Liver (tissue), 9 donors: ENCODE measurements around the gene CDSN. TPM values are rescaled to one million over a fixed set of nuclear protein-coding genes. Genes with fewer than 3 reads are reported as not detected.

ENCODE experiments used
- DNase-seq: peaks from one replicate; pipeline ENCODE4 v3.0.0-alpha.2; 2017; ENCODE audit warnings: low spot score
- H3K27ac ChIP-seq, 2 donors: one replicate each; pipeline ENCODE4 v1.7.0; 2013; ENCODE audit warnings: inconsistent platforms in 2 of 2, low read length in 2 of 2, control low read depth in 1 of 2, low read depth in 1 of 2, mild to moderate bottlenecking in 1 of 2
- H3K27me3 ChIP-seq, 4 donors: one replicate each; pipeline versions ENCODE4 v1.6.1 to v1.7.0; 2013; ENCODE audit warnings: low read length in 3 of 4, inconsistent platforms in 1 of 4, mild to moderate bottlenecking in 1 of 4, moderate library complexity in 1 of 4; ENCODE audit not compliant: control insufficient read depth in 4 of 4, insufficient read depth in 4 of 4
- H3K36me3 ChIP-seq, 4 donors: one replicate each; pipeline versions ENCODE4 v1.6.1 to v1.7.0; 2013; ENCODE audit warnings: low read length in 3 of 4, mild to moderate bottlenecking in 3 of 4, low read depth in 1 of 4, moderate library complexity in 1 of 4; ENCODE audit not compliant: control insufficient read depth in 4 of 4, insufficient read depth in 3 of 4
- H3K4me1 ChIP-seq, 4 donors: one replicate each; pipeline versions ENCODE4 v1.6.1 to v1.7.0; 2013; ENCODE audit warnings: low read length in 3 of 4, mild to moderate bottlenecking in 3 of 4, moderate library complexity in 1 of 4; ENCODE audit not compliant: control insufficient read depth in 4 of 4, insufficient read depth in 4 of 4
- H3K4me3 ChIP-seq, 3 donors: one replicate each; pipeline versions ENCODE4 v1.6.1 to v1.7.0; 2013; ENCODE audit warnings: low read length in 3 of 3, control low read depth in 1 of 3, low read depth in 1 of 3, mild to moderate bottlenecking in 1 of 3
- H3K9ac ChIP-seq, 2 donors: one replicate each; pipeline ENCODE4 v1.7.0; 2013; ENCODE audit warnings: low read length in 2 of 2, mild to moderate bottlenecking in 2 of 2, moderate library complexity in 2 of 2, control low read depth in 1 of 2, low read depth in 1 of 2
- H3K9me3 ChIP-seq, 4 donors: one replicate each; pipeline versions ENCODE4 v1.6.1 to v1.7.0; 2013; ENCODE audit warnings: low read length in 3 of 4; ENCODE audit not compliant: control insufficient read depth in 4 of 4
- ATF3 ChIP-seq: IDR thresholded peaks from 2 replicates; pipeline ENCODE4 v1.6.1; 2016; ENCODE audit warnings: antibody characterized with exemption
- CTCF ChIP-seq: fragments of 150-350 bp; IDR thresholded peaks from 2 replicates; pipeline ENCODE4 v1.5.1; 2017; ENCODE audit warnings: improper control_type of control experiment, low read depth, low read length; ENCODE audit not compliant: missing input control
- EGR1 ChIP-seq, 2 donors: IDR thresholded peaks; 2 replicates each; pipeline ENCODE4 v1.6.1; 2016 to 2018; ENCODE audit warnings: antibody characterized with exemption in 2 of 2, low read depth in 2 of 2
- FOXA2 ChIP-seq: IDR thresholded peaks from 2 replicates; pipeline ENCODE4 v1.6.1; 2016; ENCODE audit warnings: antibody characterized with exemption
- GABPA ChIP-seq, 2 donors: IDR thresholded peaks in 1 of 2; conservative IDR thresholded peaks in 1 of 2; 2 replicates each; pipeline ENCODE4 v1.6.1; 2016; ENCODE audit warnings: antibody characterized with exemption in 2 of 2, mild to moderate bottlenecking in 1 of 2, moderate library complexity in 1 of 2
- HNF4A ChIP-seq, 2 donors: conservative IDR thresholded peaks; 2 replicates each; pipeline ENCODE4 v1.6.1; 2016; ENCODE audit warnings: antibody characterized with exemption in 2 of 2, mild to moderate bottlenecking in 2 of 2
- HNF4G ChIP-seq: IDR thresholded peaks from 2 replicates; pipeline ENCODE4 v1.6.1; 2016; ENCODE audit warnings: antibody characterized with exemption
- MAX ChIP-seq: IDR thresholded peaks from 2 replicates; pipeline ENCODE4 v1.6.1; 2016; ENCODE audit warnings: antibody characterized with exemption
- NR2F2 ChIP-seq: IDR thresholded peaks from 2 replicates; pipeline ENCODE4 v1.6.1; 2016; ENCODE audit warnings: antibody characterized with exemption
- RAD21 ChIP-seq, 2 donors: IDR thresholded peaks; 2 replicates each; pipeline ENCODE4 v1.6.1; 2016; ENCODE audit warnings: antibody characterized with exemption in 2 of 2, mild to moderate bottlenecking in 2 of 2
- RXRA ChIP-seq, 2 donors: IDR thresholded peaks; 2 replicates each; pipeline ENCODE4 v1.6.1; 2017 to 2018; ENCODE audit warnings: antibody characterized with exemption in 2 of 2, mild to moderate bottlenecking in 1 of 2
- TAF1 ChIP-seq: conservative IDR thresholded peaks from 2 replicates; pipeline ENCODE4 v1.6.1; 2016; ENCODE audit warnings: antibody characterized with exemption, mild to moderate bottlenecking
- YY1 ChIP-seq: IDR thresholded peaks from 2 replicates; pipeline ENCODE4 v1.6.1; 2016; ENCODE audit warnings: antibody characterized with exemption, mild to moderate bottlenecking
- ZBTB33 ChIP-seq: IDR thresholded peaks from 2 replicates; pipeline ENCODE4 v1.6.1; 2016; ENCODE audit warnings: antibody characterized with exemption
- WGBS: extraction: QIAGEN DNeasy Blood & Tissue Kit; methylation state at CpG from one replicate; pipeline ENCODE4 v1.1.7; 2013; 5-methylcytosine and 5-hydroxymethylcytosine counted together
- polyA plus RNA-seq, 2 donors: library from polyadenylated mRNA; stranded (reverse) in 1 of 2; unstranded in 1 of 2; fragments of 200-250 nt in 1 of 2; fragments of >200 nt in 1 of 2; fragmentation: Nextera tagmentation in 1 of 2; extraction: Ambion mirVana in 1 of 2; gene quantifications; one replicate each; pipeline versions ENCODE4 v1.2.1 to v1.2.3, GENCODE V29; 2013 to 2015
- total RNA-seq, 2 donors: library from RNA; depleted of rRNA; stranded (reverse); fragments of >200 nt; gene quantifications; one replicate each; pipeline ENCODE4 v1.2.3, GENCODE V29; 2014
- donor health status: healthy.
- donor health status: healthy.
- donor health status: healthy.
- donor health status: healthy.
- donor health status: healthy.

The CDSN gene
- total and polyA plus RNA-seq, 4 donors = not detected

- DNase-seq = no peak
- H3K27ac ChIP-seq = no peak overlapping the region
Measured at GRCh38 chr6:31162463-31163165, 42.4 kb upstream of the CDSN start.

GRCh38 chr6:31161216-31162126, 41.2 kb upstream of the CDSN start:
- no peak for TF ChIP-seq RAD21 (IDR thresholded peaks at IDR 0.05)
- no peaks in the 10 kb centered on the region for H3K9me3 ChIP-seq
- peaks cover 3 to 14% (median 11%) of the 10 kb centered on the region in 4 donors for H3K4me1 ChIP-seq
- H3K27me3 ChIP-seq = no peaks in the 10 kb centered on the region
- H3K9ac ChIP-seq = no peak overlapping the region
- no peaks in the 10 kb centered on the region for H3K36me3 ChIP-seq
- no peak overlapping the region for H3K27ac ChIP-seq
- DNase-seq = no peak
- no peak overlapping the region for H3K4me3 ChIP-seq
- 94% methylated on average over 19 of the region's 19 CpGs for WGBS

More at GRCh38 chr6:31162463-31163165, 42.4 kb upstream of the CDSN start:
- Histone ChIP-seq H3K4me3 (no peak overlapping the region), H3K9me3 (no peaks in the 10 kb centered on the region), H3K4me1 (peaks cover 3 to 11% (median 8%) of the 10 kb centered on the region in 4 donors), H3K27me3 (no peaks in the 10 kb centered on the region), H3K36me3 (no peaks in the 10 kb centered on the region), H3K9ac (no peak overlapping the region)
- 90% methylated on average over 13 of the region's 13 CpGs for WGBS
- no peak for TF ChIP-seq EGR1 (IDR thresholded peaks at IDR 0.05; ENCODE audit: low read depth in 2 of 2)
- TF ChIP-seq TAF1 = no peak
- no peak for TF ChIP-seq MAX
- TF ChIP-seq HNF4G = no peak
- TF ChIP-seq RAD21 (IDR thresholded peaks at IDR 0.05) = no peak
- TF ChIP-seq YY1 = no peak
- no peak for TF ChIP-seq RXRA (IDR thresholded peaks at IDR 0.05)
- TF ChIP-seq GABPA (IDR thresholded peaks at IDR 0.05 in 1 of 2, conservative IDR thresholded peaks at IDR 0.05 in 1 of 2) = no peak
- TF ChIP-seq ZBTB33 = no peak
- no peak for TF ChIP-seq HNF4A (conservative IDR thresholded peaks at IDR 0.05)
- TF ChIP-seq ATF3 = no peak
- no peak for TF ChIP-seq FOXA2
- TF ChIP-seq NR2F2 = no peak
- TF ChIP-seq CTCF = no peak
